GM21423 (cell line): Measurements from ENCODE around the gene ZSWIM6.

Experiments used
- ATAC-seq: cut with Tn5 transposase; IDR thresholded peaks from one replicate; pipeline ENCODE4 v1.9.1; 2021; ENCODE audit warnings: mild to moderate bottlenecking, moderate library complexity; ENCODE audit not compliant: unreplicated experiment

The ZSWIM6 gene

DNA sequence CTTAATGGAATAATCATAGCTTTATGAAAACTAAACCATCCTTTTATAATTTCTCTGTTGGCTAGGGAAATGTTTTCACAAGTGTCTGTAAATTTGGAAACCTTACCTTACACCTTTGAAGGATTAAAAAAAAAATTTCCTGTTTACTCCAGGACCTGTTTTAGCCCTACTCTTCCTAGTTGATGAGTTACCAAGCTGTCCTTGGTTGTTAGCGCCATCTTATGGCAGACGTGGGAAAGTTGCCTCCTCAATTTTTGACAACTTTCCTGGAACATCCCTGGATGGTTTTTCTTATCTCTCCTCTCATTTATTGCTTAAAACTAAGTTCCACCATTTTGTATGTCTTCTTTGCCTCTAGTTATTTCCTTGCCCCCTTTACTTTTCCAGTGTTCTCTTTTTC is 25.7 kb downstream of the ZSWIM6 start:
- no peak for ATAC-seq

- no peak for ATAC-seq
These were observed 30.8 kb downstream of the ZSWIM6 start for GRCh38 chr5:61362796-61363368.

- ATAC-seq = no peak
These were observed 31.5 kb downstream of the ZSWIM6 start for GRCh38 chr5:61363401-61364114.

DNA sequence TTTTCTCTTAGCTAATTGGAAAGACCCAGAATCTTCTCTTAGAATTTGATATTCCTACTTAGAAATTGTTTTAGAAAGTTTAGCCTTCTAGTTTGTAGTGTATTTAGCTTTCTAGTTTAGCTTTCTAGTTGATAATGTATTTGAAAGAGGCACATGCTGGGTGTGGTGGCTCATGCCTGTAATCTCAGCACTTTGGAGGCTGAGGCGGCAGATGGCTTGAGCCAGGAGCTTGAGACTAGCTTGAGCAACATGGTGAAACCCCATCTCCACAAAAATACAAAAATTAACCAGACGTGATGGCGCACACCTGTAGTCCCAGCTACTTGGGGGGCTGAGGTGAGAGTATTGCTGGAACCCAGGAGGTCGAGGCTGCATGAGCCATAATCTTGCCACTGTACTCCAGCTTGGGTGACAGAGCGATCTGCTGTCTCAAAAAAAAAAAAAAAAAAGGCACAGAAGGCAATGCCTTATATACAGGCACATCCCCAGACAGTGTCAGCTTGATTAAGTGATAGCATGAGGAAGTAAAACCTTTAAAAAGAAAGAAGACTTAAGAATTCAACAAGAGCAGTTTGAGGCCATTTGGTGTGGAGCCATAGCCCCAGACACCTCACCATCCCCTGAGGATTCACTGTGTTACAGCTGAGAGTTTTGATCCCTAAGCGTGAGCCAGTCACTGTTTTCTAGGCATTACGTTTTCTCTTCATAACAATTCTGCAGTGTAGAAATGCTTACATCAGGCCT is 34.6 kb downstream of the ZSWIM6 start:
- no peak for ATAC-seq

- no peak for ATAC-seq
These were observed 38.4 kb downstream of the ZSWIM6 start for GRCh38 chr5:61370506-61370905.

DNA sequence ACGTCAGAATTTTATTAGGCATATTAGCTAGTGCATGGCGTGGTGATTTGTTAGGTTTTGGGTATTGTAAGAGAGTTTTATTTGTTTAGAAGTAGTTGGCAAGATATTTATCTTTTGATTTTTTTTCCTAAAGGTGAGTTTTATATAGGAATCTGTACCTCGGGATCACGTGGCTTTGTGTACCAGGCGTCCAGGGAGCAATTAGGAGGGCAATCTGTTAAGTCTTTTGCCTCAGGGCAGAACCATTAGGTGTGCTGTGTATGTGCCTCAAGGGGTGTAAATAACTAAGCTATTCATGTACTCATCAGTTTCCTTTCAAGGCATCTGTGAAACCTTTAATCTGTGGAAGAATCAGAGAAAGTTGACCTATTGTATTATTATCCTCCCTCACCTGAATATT is 39.4 kb downstream of the ZSWIM6 start:
- ATAC-seq = no peak

- no peak for ATAC-seq
These were observed 47.6 kb downstream of the ZSWIM6 start for GRCh38 chr5:61379677-61380076.

DNA sequence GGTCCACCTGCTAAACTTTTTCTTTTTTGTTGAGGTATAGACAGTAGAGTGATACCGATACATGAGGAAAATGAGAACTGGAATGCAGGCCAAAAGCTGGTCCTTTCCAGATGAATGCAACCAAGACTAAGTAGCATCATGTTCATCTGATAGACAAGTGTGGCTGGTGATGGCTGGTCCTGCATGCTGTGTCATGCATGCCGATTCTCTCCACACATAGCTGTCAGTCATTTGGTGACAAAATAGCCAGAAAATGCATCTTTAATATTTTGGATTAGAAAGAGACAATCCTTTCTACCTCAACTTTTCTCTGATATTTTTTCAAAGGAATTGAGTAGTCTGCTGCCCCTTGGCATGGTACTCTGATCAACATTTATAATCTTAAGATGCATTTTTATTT is 49.9 kb downstream of the ZSWIM6 start:
- no peak for ATAC-seq

- no peak for ATAC-seq
These were observed 53.6 kb downstream of the ZSWIM6 start for GRCh38 chr5:61385627-61386026.

GRCh38 chr5:61386045-61386800 is 54.2 kb downstream of the ZSWIM6 start:
- no peak for ATAC-seq

DNA sequence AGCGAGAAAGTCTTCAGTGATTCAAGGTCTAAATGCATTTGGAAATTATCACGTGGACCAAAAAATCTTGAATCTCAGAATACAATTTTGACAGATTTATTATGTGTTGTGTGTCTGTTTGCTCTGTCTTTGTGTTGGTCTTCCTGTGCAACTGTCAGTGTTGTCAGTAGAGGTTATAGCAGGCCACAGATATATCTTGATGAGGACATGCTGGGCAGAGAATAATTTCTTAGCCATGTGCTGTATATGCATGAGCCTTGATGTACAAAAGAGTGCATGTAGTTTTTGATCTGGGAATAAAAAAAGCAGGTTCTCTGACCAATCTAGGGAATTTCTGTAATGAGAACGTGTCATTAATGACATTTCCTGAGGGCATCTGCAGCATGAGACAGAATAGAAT is 57.6 kb downstream of the ZSWIM6 start:
- ATAC-seq = no peak

DNA sequence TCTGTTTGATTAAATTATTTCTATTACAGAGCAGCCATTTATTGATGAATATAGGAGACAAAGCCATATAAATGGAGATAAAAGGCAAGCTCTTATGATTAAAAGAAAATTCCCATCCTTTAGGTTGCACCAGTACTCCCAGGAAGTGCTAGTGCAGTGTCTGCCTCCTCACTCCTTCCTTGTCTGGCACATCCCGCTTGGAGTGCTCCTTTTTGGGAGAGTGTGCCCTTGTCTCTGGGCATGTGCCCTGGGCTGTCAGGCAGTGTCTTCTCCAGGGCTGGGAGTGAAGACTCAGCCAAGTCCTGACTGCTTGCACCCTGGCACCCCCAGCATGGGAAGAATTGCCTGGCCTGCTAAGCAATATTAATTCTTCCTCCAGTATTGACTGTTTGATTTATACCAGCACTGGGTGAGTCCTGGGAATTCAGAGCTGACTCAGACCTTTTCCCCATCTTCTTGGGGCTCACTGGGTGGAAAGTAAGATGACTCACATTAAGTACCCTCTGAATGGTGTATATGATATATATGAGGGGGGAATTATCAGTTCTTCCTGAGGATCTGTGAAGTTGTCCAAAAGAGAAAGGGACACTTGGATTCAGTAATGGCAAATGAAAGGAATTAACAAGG is 62.1 kb downstream of the ZSWIM6 start:
- no peak for ATAC-seq

- ATAC-seq = no peak
These were observed 62.7 kb downstream of the ZSWIM6 start for GRCh38 chr5:61394793-61395192.

- ATAC-seq = no peak
These were observed 65.2 kb downstream of the ZSWIM6 start for GRCh38 chr5:61397238-61397637.

GRCh38 chr5:61397937-61398336 is 65.9 kb downstream of the ZSWIM6 start:
- no peak for ATAC-seq

- ATAC-seq = no peak
These were observed 66.4 kb downstream of the ZSWIM6 start for GRCh38 chr5:61398440-61398839.

GRCh38 chr5:61399679-61400078 is 67.6 kb downstream of the ZSWIM6 start:
- ATAC-seq = no peak

DNA sequence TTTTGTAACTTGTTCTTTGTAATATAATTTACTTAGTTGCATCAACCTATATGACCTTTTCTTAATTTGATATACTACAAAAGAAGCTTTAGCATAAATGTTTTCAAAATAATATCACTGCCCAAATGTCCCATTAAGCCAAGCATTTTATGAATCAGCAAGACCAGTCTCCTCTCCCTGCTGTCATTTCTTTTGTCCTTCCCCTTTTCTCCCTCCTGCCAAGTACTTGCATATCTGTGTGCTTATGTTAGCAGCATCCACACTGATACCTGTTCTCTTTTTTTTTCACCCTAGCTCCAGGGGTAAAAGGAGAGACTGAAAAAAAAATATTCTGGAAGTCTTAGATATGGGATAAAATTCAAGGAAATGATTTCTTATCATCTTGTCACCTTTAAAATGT is 69.7 kb downstream of the ZSWIM6 start:
- no peak for ATAC-seq

DNA sequence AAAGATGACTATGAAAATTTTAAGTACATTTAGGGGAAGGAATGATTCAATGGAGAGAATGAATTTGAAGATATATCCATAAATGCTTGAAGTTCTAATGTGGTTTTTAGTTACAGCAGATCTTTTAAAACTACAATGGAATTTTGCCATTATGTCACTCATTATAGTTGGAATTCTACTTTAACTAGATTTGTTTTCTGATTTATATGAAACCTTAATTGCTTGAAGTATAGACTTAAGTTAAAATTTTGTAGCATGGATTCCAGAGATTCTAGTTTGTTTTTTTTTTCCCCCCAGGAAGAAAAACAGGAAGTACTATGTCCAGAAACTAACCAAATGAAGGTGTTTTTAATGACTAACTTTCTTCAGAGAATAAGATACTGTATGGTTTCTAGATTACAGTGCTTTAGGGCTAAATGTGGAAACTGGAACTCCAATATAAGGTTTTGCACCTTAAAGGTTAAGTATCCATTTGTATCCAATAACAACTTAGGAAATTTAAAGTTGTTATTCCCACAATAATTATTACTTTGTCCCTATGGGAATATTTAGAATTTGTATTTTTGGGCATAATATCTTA is 70.3 kb downstream of the ZSWIM6 start:
- no peak for ATAC-seq

GRCh38 chr5:61402970-61403900 is 71.2 kb downstream of the ZSWIM6 start:
- no peak for ATAC-seq
